ENCODE results near the gene MRPL43. TPM values are rescaled to one million over a fixed set of nuclear protein-coding genes. Genes with fewer than 3 reads are reported as not detected.

Gene MRPL43
- total and polyA plus RNA-seq, 2 donors = 55.0 to 95.1 TPM

DNA sequence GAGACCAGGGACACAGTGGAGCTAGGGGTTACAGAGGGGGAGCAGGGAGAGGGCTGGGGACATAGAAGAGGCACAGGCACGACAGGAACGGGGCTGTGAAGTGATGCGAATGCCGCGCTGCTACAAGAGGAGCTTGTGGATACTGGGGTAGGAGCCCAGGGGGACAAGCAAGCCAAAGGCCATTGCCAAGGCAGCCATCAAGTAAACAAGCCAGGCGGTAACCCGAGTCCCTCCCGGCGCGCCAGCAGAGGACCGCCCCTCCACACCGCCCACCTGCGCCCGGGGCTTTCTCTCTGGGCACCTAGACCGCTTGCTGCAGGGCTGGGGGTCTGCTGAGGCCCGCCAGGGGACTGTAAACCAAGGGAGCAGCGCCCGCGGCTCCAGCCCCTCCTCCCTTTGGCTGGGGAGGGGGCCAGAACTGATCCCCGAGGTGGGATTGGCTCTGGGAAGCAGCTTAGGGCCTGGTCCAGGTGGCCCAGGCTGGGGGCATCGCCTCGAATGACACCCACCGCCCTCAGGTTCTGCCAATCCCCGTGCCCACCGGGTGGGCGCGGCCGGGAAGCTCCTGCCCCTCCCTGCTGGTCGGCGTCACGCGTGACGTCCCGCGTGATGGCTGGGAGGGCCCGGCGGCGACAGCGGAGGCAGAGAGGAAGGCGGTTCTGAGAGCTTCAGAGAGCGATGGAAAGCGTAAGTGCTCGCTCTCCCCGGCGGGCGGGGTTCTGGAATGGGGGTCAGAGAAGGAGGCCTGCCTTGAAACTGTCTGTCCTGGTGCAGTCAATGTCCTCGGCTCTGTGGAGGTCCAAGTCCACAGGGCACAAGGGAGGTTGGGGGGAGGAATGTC, 44.7 kb upstream of the MRPL43 start:
- Histone ChIP-seq H3K36me3 (ENCODE audit: control insufficient read depth in 2 of 2, insufficient read depth in 2 of 2, low read length in 1 of 2) (peaks cover 0 to 11% of the 10 kb centered on the region in 2 donors), H3K27me3 (ENCODE audit: control insufficient read depth in 2 of 2, insufficient read depth in 1 of 2, low read length in 1 of 2) (peaks cover 8 to 83% of the 10 kb centered on the region in 2 donors), H3K4me1 (ENCODE audit: control insufficient read depth in 2 of 2, insufficient read depth in 2 of 2, low read length in 2 of 2) (peaks cover 8 to 36% of the 10 kb centered on the region in 2 donors), H3K4me3 (ENCODE audit: low read length in 2 of 2) (peak overlapping the region; percentile 55 to 59), H3K27ac (ENCODE audit: low read depth in 1 of 2, low read length in 1 of 2) (peak overlapping the region; percentile 75 to 87), H3K9me3 (ENCODE audit: control insufficient read depth in 2 of 2, insufficient read depth in 1 of 2, low read length in 1 of 2) (peaks cover 0 to 4% of the 10 kb centered on the region in 2 donors)
- peak in 6 of 9 donors; percentile 59 to 85 (median 71) for DNase-seq (ENCODE audit: low read depth in 6 of 9, low spot score in 9 of 9)
- under 1% methylated on average over 47 of the region's 47 CpGs for WGBS

DNA sequence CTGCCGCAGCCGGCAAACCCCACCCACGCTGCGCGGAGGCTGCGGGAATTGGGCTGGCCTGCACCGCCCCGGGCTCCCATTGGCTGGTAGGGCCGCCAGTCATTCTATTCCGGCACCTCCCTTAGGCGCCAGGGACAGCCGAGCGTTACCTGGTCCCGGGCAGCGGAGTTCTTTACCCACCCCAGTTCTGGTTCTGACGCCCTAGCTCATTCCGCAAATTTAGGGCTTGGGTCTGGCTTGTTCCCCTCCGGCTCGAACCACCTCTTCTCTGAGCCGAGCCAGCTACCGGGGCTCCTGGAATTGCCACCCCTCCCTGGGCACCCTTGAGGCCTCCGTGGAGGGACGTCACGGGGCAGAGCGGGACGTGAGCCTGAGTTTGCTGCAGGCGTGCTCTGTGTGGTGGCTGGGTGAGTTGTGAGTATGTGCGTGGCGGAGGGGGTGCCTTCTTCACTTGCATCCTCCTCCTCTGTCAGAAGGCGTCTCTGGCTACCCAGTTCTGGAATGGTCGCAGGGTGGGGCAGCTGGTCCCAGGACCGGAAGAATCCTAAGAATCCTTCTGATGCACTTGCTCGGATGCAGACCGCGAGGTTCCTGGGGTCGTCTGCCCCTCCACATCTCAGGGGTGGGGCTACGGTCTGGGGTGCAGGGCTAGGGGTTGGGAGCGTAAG, 44.0 kb upstream of the MRPL43 start, which contains the start of the genes PDZD7 and SFXN3:
PDZD7 (minus strand) TSS at position 2 of the 668 bp plus-strand sequence. CDS start 910 bp downstream, outside the sequence.
SFXN3 (plus strand) TSS at position 107 of the 668 bp plus-strand sequence. CDS start 3,461 bp downstream, outside the sequence.
- Histone ChIP-seq H3K4me3 (ENCODE audit: low read length in 2 of 2) (peak within 1 kb of the TSS; percentile 55 to 59), H3K9me3 (ENCODE audit: control insufficient read depth in 2 of 2, insufficient read depth in 1 of 2, low read length in 1 of 2) (peaks cover 0 to 4% of the 10 kb centered on the region in 2 donors), H3K27me3 (ENCODE audit: control insufficient read depth in 2 of 2, insufficient read depth in 1 of 2, low read length in 1 of 2) (peaks cover 8 to 84% of the 10 kb centered on the region in 2 donors), H3K4me1 (ENCODE audit: control insufficient read depth in 2 of 2, insufficient read depth in 2 of 2, low read length in 2 of 2) (peaks cover 8 to 39% of the 10 kb centered on the region in 2 donors), H3K36me3 (ENCODE audit: control insufficient read depth in 2 of 2, insufficient read depth in 2 of 2, low read length in 1 of 2) (peaks cover 0 to 4% of the 10 kb centered on the region in 2 donors), H3K27ac (ENCODE audit: low read depth in 1 of 2, low read length in 1 of 2) (peak within 1 kb of the TSS; percentile 66 to 87)
- peak; percentile 78 to 96 (median 90) for DNase-seq (ENCODE audit: low read depth in 6 of 9, low spot score in 9 of 9)
- WGBS = under 1% methylated on average over 38 of the region's 38 CpGs

DNA sequence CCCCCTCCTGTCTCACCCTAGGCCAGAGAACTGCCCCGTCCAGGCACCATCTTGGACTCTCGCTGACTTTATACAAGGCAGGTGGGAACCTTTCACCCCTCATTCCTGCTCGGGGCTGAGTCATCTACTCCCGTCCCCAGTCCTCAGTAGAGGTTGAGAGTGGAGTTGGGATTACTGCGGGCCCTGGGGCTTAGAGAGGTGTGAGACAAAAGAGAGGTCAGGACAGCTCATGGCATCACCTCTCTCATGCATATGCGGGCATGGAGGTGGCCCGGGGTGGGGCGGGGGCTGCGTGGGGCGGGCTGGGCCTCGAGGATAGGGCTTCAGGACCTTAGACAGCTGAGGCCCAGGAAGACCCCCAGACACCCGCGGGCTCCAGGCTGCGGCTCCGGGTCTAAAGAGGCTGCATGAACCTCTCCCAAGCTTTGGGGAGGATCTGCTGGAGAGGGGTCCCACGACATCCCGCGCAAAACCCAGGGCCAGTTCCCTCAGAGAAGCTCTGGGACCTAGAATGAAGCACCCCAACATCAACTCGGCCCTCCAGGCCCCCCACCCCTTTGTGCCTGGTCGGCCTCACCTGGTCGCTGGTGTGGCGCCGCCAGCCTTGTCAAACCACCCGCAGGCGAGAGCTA, 43.3 kb upstream of the MRPL43 start:
- H3K36me3 ChIP-seq (ENCODE audit: control insufficient read depth in 2 of 2, insufficient read depth in 2 of 2, low read length in 1 of 2) = peaks cover 0 to 3% of the 10 kb centered on the region in 2 donors
- H3K4me3 ChIP-seq (ENCODE audit: low read length in 2 of 2) = peak overlapping the region; percentile 55 to 59
- H3K9me3 ChIP-seq (ENCODE audit: control insufficient read depth in 2 of 2, insufficient read depth in 1 of 2, low read length in 1 of 2) = peaks cover 0 to 4% of the 10 kb centered on the region in 2 donors
- H3K4me1 ChIP-seq (ENCODE audit: control insufficient read depth in 2 of 2, insufficient read depth in 2 of 2, low read length in 2 of 2) = peaks cover 8 to 39% of the 10 kb centered on the region in 2 donors
- H3K27ac ChIP-seq (ENCODE audit: low read depth in 1 of 2, low read length in 1 of 2) = no peak overlapping the region
- peaks cover 8 to 78% of the 10 kb centered on the region in 2 donors for H3K27me3 ChIP-seq (ENCODE audit: control insufficient read depth in 2 of 2, insufficient read depth in 1 of 2, low read length in 1 of 2)
- WGBS = 15% methylated on average over 25 of the region's 25 CpGs
- DNase-seq (ENCODE audit: low read depth in 6 of 9, low spot score in 9 of 9) = no peak

DNA sequence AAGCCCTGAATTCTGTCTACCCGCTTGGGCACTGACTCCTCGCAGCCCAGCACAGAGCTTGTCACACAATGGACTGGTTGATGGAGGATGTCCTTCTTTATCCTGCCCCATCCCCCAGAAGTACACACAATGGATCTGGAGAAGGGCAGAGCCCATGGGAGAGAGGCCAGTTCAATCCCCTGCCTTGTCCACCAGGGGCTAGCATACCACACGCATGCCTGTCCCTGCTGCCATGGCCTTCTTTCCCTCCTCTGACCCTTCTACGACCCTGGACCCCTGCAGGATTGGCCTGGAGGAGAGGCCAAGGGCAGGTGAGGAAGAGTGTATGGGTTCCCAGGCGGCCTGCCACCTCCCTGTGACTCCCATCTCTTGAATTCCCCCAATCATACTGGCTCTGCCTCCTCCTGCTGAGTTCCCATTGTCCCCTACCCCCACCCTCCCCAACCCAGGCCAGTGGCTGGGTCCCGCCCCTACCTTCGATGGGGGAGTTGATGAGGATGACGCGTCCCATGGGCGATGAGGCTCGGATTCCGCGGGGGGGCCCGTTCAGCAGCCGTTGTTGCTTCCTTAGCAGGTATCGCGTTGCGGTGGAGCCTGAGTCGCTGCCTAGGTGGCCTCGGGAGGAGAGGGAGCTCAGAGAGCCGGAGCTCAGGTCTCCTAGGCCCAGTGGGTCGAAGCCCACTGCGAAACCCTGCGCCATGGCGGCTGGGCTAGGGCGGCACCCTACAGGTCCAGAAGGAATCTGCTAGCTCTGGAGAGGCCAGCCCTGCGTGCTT, 42.4 kb upstream of the MRPL43 start:
- no peak overlapping the region for H3K27ac ChIP-seq (ENCODE audit: low read depth in 1 of 2, low read length in 1 of 2)
- H3K4me3 ChIP-seq (ENCODE audit: low read length in 2 of 2) = no peak overlapping the region
- peaks cover 0 to 4% of the 10 kb centered on the region in 2 donors for H3K9me3 ChIP-seq (ENCODE audit: control insufficient read depth in 2 of 2, insufficient read depth in 1 of 2, low read length in 1 of 2)
- no peaks in the 10 kb centered on the region for H3K36me3 ChIP-seq (ENCODE audit: control insufficient read depth in 2 of 2, insufficient read depth in 2 of 2, low read length in 1 of 2)
- H3K4me1 ChIP-seq (ENCODE audit: control insufficient read depth in 2 of 2, insufficient read depth in 2 of 2, low read length in 2 of 2) = peaks cover 8 to 39% of the 10 kb centered on the region in 2 donors
- H3K27me3 ChIP-seq (ENCODE audit: control insufficient read depth in 2 of 2, insufficient read depth in 1 of 2, low read length in 1 of 2) = peaks cover 8 to 70% of the 10 kb centered on the region in 2 donors
- WGBS = 77% methylated on average over 27 of the region's 27 CpGs
- DNase-seq (ENCODE audit: low read depth in 6 of 9, low spot score in 9 of 9) = no peak

DNA sequence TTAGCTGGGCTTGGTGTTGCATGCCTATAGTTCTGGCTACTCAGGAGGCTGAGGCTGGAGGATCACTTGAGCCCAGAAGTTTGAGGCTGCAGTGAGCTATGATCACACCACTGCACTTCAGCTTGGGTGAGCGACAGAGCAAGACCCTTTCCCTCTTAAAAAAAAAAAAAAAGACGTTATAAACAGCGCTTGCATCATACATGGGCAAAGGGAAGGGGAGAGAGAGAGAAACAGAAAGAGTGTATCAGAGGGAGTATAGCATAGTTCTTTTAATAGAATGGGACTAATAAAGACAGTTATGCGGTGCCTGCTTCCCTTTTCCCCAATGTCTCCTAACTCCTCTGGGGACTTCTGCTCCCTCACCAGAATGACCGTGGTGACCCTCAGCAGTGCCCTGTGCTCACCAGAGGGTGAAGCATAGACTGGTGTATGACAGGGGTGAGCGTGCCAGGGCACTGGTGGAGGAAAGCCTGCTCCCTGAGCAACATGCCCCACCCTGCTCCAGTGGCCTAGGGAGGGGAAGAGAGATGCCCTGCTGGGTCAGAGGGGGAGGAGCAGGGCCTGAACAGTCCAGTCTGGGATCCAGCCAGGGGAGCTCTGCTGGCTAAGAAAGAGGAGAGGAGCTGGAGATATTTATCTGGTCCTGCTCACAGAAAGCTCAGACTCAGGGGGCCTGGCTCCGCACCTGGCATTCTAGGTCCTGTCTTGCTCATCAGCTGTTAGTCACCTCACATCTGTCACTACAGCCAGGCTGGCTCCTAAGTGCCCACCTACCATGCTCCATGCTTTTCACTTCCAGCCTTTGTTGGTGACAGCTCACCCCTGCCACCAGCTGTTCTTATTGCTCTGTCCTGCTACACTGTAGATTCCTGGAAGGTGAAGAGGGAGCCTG, 41.4 kb upstream of the MRPL43 start:
- no peak for DNase-seq (ENCODE audit: low read depth in 6 of 9, low spot score in 9 of 9)
- peaks cover 0 to 4% of the 10 kb centered on the region in 2 donors for H3K9me3 ChIP-seq (ENCODE audit: control insufficient read depth in 2 of 2, insufficient read depth in 1 of 2, low read length in 1 of 2)
- WGBS = 88% methylated on average over 7 of the region's 7 CpGs
- H3K36me3 ChIP-seq (ENCODE audit: control insufficient read depth in 2 of 2, insufficient read depth in 2 of 2, low read length in 1 of 2) = no peaks in the 10 kb centered on the region
- H3K27me3 ChIP-seq (ENCODE audit: control insufficient read depth in 2 of 2, insufficient read depth in 1 of 2, low read length in 1 of 2) = peaks cover 8 to 70% of the 10 kb centered on the region in 2 donors
- no peak overlapping the region for H3K27ac ChIP-seq (ENCODE audit: low read depth in 1 of 2, low read length in 1 of 2)
- no peak overlapping the region for H3K4me3 ChIP-seq (ENCODE audit: low read length in 2 of 2)
- H3K4me1 ChIP-seq (ENCODE audit: control insufficient read depth in 2 of 2, insufficient read depth in 2 of 2, low read length in 2 of 2) = peaks cover 8 to 39% of the 10 kb centered on the region in 2 donors

DNA sequence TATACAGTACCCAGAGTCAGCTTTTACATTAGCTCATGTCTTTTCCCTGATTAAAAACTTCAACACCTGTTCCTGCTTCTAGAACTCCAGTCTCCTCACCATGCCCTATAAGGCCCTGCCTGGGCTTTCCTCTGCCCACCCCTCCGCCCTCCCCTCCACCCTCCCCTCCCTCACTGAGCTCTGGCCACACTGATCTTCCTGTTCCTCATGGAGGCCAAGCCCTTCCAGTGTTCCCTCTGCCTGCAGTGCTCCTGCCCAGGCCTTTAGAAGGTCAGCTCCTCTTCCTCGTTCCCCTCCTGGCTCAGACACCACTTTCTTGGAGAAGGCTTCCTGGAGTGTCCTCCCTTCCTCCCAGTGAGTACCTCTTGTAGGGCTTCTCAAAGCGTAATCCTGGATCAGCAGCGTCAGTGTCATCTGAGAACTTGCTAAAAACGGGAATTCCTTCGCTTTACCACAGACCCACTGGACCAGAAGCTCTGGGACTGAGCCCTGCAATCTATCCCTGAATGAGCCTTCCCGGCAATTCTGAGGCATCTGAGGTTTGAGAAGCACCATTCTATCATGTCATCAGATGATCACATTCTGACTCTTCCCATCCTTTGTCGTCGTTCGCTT, 39.9 kb upstream of the MRPL43 start:
- Histone ChIP-seq H3K4me1 (ENCODE audit: control insufficient read depth in 2 of 2, insufficient read depth in 2 of 2, low read length in 2 of 2) (peaks cover 4 to 28% of the 10 kb centered on the region in 2 donors), H3K36me3 (ENCODE audit: control insufficient read depth in 2 of 2, insufficient read depth in 2 of 2, low read length in 1 of 2) (no peaks in the 10 kb centered on the region), H3K27me3 (ENCODE audit: control insufficient read depth in 2 of 2, insufficient read depth in 1 of 2, low read length in 1 of 2) (peaks cover 8 to 60% of the 10 kb centered on the region in 2 donors), H3K27ac (ENCODE audit: low read depth in 1 of 2, low read length in 1 of 2) (no peak overlapping the region), H3K9me3 (ENCODE audit: control insufficient read depth in 2 of 2, insufficient read depth in 1 of 2, low read length in 1 of 2) (peaks cover 0 to 4% of the 10 kb centered on the region in 2 donors), H3K4me3 (ENCODE audit: low read length in 2 of 2) (no peak overlapping the region)
- 86% methylated on average over 10 of the region's 10 CpGs for WGBS
- DNase-seq (ENCODE audit: low read depth in 6 of 9, low spot score in 9 of 9) = no peak

DNA sequence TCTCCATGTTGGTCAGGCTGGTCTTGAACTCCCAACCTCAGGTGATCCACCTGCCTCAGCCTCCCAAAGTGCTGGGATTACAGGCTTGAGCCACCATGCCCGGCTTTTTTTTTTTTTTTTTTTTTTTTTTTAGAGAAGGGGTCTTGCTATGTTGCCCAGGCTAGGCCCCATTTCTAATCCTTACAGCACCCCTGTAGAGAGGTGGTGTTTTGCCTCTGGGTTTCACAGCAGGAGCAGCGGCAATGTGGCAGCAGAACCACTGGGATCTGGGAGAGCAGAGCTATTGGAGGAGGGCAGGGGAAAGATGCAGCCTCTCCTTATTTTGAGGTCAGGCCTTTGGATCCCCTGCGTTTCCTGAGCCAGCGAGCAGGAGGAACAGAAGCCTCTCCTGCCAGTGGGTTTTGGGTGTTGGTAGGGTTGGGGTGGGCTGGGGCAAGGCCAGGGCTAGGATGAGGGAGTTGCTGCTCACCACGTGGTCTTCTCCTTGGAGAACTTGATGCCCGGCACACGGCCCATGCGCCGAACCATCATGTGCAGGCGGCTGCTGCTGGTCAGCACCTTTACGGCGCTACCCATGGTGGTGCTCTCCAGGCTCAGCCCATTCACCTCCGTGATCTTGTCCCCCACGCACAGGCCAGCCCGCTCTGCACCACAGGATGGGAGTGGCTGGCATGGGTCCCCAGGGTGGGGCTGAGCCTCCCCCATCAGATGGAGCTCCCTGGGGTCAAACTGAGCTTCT, 35.8 kb upstream of the MRPL43 start:
- peaks cover 0 to 3% of the 10 kb centered on the region in 2 donors for H3K4me1 ChIP-seq (ENCODE audit: control insufficient read depth in 2 of 2, insufficient read depth in 2 of 2, low read length in 2 of 2)
- H3K27me3 ChIP-seq (ENCODE audit: control insufficient read depth in 2 of 2, insufficient read depth in 1 of 2, low read length in 1 of 2) = peaks cover 9 to 59% of the 10 kb centered on the region in 2 donors
- H3K36me3 ChIP-seq (ENCODE audit: control insufficient read depth in 2 of 2, insufficient read depth in 2 of 2, low read length in 1 of 2) = no peaks in the 10 kb centered on the region
- no peak overlapping the region for H3K4me3 ChIP-seq (ENCODE audit: low read length in 2 of 2)
- 97% methylated on average over 15 of the region's 15 CpGs for WGBS
- H3K9me3 ChIP-seq (ENCODE audit: control insufficient read depth in 2 of 2, insufficient read depth in 1 of 2, low read length in 1 of 2) = no peaks in the 10 kb centered on the region
- H3K27ac ChIP-seq (ENCODE audit: low read depth in 1 of 2, low read length in 1 of 2) = no peak overlapping the region
- no peak for DNase-seq (ENCODE audit: low read depth in 6 of 9, low spot score in 9 of 9)

Data from thymus (tissue), 11 donors.